Heart right ventricle (tissue), 16 donors: ENCODE data around the gene PPP1R10. TPM values are rescaled to one million over a fixed set of nuclear protein-coding genes. Genes with fewer than 3 reads are reported as not detected.

Experiments used
- ATAC-seq, 8 donors: fragments of 200-7000 bp; cut with Tn5 transposase; one replicate each; pipeline ENCODE4 v1.9.1; 2020; ENCODE audit warnings: mild to moderate bottlenecking in 8 of 8, moderate library complexity in 8 of 8, moderate number of reproducible peaks in 1 of 8
- DNase-seq, 2 donors: peaks; one replicate each; pipeline ENCODE4 v3.0.0-alpha.2; 2020
- H3K27ac ChIP-seq, 10 donors: fragments of 200-600 bp; sonication (generic) in 2 of 10; one replicate each; pipeline versions ENCODE4 v1.5.0 to v1.8.0; 2020 to 2022; ENCODE audit warnings: mild to moderate bottlenecking in 3 of 10
- H3K27me3 ChIP-seq, 7 donors: fragments of 200-600 bp; one replicate each; pipeline ENCODE4 v1.8.0; 2021 to 2022; ENCODE audit warnings: mild to moderate bottlenecking in 2 of 7
- H3K36me3 ChIP-seq, 9 donors: fragments of 200-600 bp; sonication (generic) in 1 of 9; one replicate each; pipeline versions ENCODE4 v1.5.0 to v1.8.0; 2020 to 2022; ENCODE audit warnings: mild to moderate bottlenecking in 2 of 9
- H3K4me1 ChIP-seq, 9 donors: fragments of 200-600 bp; sonication (generic) in 1 of 9; one replicate each; pipeline versions ENCODE4 v1.5.0 to v1.8.0; 2020 to 2022; ENCODE audit warnings: mild to moderate bottlenecking in 4 of 9
- H3K4me3 ChIP-seq, 10 donors: fragments of 200-600 bp; sonication (generic) in 2 of 10; one replicate each; pipeline versions ENCODE4 v1.5.0 to v1.8.0; 2020 to 2022; ENCODE audit warnings: mild to moderate bottlenecking in 7 of 10, moderate library complexity in 2 of 10
- H3K9me3 ChIP-seq, 11 donors: fragments of 200-600 bp in 10 of 11; sonication (generic) in 2 of 11; one replicate each; pipeline versions ENCODE4 v1.5.0 to v1.8.0; 2013 to 2022; ENCODE audit warnings: mild to moderate bottlenecking in 2 of 11, control low read depth in 1 of 11, moderate library complexity in 1 of 11
- WGBS, 2 donors: extraction: QIAGEN DNeasy Blood & Tissue Kit; methylation state at CpG; one replicate each; pipeline ENCODE4 v1.1.7; 2013; ENCODE audit warnings: inconsistent platforms in 1 of 2; 5-methylcytosine and 5-hydroxymethylcytosine counted together
- intact Hi-C, 10 donors: fragments of 100-400 bp; cut with DNase I; formaldehyde crosslinking; loops; one replicate each; pipeline versions ENCODE4 v1.11.1 to v1.14.2; 2022
- polyA plus RNA-seq, 2 donors: library from polyadenylated mRNA; stranded (reverse); fragments of 200-250 nt; gene quantifications; one replicate each; pipeline ENCODE4 v1.2.3, GENCODE V29; 2013
- total RNA-seq, 10 donors: library from RNA; stranded (reverse); fragmentation: NEBNext Ultra II Directional in 3 of 10; extraction: Animal tissue kit (Norgen Biotek cat#: 25700) in 3 of 10; gene quantifications; one replicate each; pipeline versions ENCODE4 v1.2.1 to v1.2.4, GENCODE V29; 2021 to 2023
- TF ChIP-seq, protein P1 (sequence below), 9 donors: fragments of 200-600 bp; sonication (generic) in 2 of 9; IDR thresholded peaks; one replicate each; pipeline versions ENCODE4 v1.5.0 to v1.8.0; 2021 to 2022; ENCODE audit warnings: antibody characterized with exemption in 9 of 9, mild to moderate bottlenecking in 5 of 9, moderate library complexity in 1 of 9
- donor health status: Arrhythmogenic right ventricular cardiomyopathy.
- donor health status: ischemic (EF 13 %, LVEDD 7.1; RV severe dilation, severe dysfunction).
- donor health status: healthy with polysubstance abuse.
- donor health status: DM: no; HTN: yes; CAD: no.
- donor health status: DM: no; HTN: no; CAD: no.
- donor health status: ischemic (EF 25% LVEDD 6.9; RV normal size, moderate dysfunction).
- donor health status: ischemic (EF 25% LVEDD 5.7; RV mildly dilated, moderate dysfunction).
- donor health status: healthy.
- donor health status: DM: yes; HTN: yes; CAD: no.
- donor health status: Ischemic cardiomyopathy.
- donor health status: ischemic (EF 35%, LVEDD 5.7; RV mildly dilated, moderate dysfunction).
- donor health status: nonischemic (EF 11% LVEDD 7.7; RV severe dilation, severe dysfunction).
- donor health status: DM: yes; HTN: yes; CAD: no.
- donor health status: PGD.
- donor health status: ischemic (EF 29% LVEDD 5.4; RV normal size, mild dysfunction).
- donor health status: nonischemic (EF 23%, LVEDD 6.1; RV moderate dilation, normal function).

The PPP1R10 gene
- total and polyA plus RNA-seq, 12 donors: 7.8 to 51.1 (median 30.1) TPM

- H3K36me3 ChIP-seq: peaks cover 4 to 51% (median 19%) of the 10 kb centered on the region in 9 donors
- H3K9me3 ChIP-seq: no peaks in the 10 kb centered on the region
- intact Hi-C loops: loop anchor here in 3 of 10 donors (5.0 kb wide), 3 partner anchors 72 to 127 kb away; partner anchors contain the start of genes FLOT1 (in 1 of the 3), IER3 (in 1 of the 3), PPP1R18 (in 1 of the 3) and TUBB (in 1 of the 3)
- H3K4me3 ChIP-seq: peak overlapping the region; percentile 57 to 94 (median 76)
- H3K27ac ChIP-seq: peak overlapping the region; percentile 80 to 98 (median 93)
- 0 to 1% methylated on average over 10 of the region's 10 CpGs for WGBS, 2 donors
- TF ChIP-seq, protein P1, sequence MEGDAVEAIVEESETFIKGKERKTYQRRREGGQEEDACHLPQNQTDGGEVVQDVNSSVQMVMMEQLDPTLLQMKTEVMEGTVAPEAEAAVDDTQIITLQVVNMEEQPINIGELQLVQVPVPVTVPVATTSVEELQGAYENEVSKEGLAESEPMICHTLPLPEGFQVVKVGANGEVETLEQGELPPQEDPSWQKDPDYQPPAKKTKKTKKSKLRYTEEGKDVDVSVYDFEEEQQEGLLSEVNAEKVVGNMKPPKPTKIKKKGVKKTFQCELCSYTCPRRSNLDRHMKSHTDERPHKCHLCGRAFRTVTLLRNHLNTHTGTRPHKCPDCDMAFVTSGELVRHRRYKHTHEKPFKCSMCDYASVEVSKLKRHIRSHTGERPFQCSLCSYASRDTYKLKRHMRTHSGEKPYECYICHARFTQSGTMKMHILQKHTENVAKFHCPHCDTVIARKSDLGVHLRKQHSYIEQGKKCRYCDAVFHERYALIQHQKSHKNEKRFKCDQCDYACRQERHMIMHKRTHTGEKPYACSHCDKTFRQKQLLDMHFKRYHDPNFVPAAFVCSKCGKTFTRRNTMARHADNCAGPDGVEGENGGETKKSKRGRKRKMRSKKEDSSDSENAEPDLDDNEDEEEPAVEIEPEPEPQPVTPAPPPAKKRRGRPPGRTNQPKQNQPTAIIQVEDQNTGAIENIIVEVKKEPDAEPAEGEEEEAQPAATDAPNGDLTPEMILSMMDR (IDR thresholded peaks at IDR 0.05): no peak
- ATAC-seq: peak in 1 of 8 donors; percentile 15
- peak in 1 of 2 donors; percentile 52 for DNase-seq
- H3K27me3 ChIP-seq: no peaks in the 10 kb centered on the region
- peaks cover 14 to 60% (median 56%) of the 10 kb centered on the region in 9 donors for H3K4me1 ChIP-seq
Observed at GRCh38 chr6:30615219-30615957, 1.7 kb downstream of the PPP1R10 start.

- TF ChIP-seq, protein P1 (IDR thresholded peaks at IDR 0.05): no peak
- no peaks in the 10 kb centered on the region for H3K9me3 ChIP-seq
- ATAC-seq: peak; percentile 73 to 82 (median 77)
- DNase-seq: peak; percentile 56 to 95
- peak overlapping the region; percentile 57 to 94 (median 76) for H3K4me3 ChIP-seq
- intact Hi-C loops: loop anchor here in 3 of 10 donors (5.0 kb wide), 3 partner anchors 72 to 127 kb away; partner anchors contain the start of genes FLOT1 (in 1 of the 3), IER3 (in 1 of the 3), PPP1R18 (in 1 of the 3) and TUBB (in 1 of the 3)
- peak overlapping the region; percentile 80 to 98 (median 93) for H3K27ac ChIP-seq
- WGBS, 2 donors: 0% methylated on average over 6 of the region's 6 CpGs
- H3K4me1 ChIP-seq: peaks cover 14 to 66% (median 61%) of the 10 kb centered on the region in 9 donors
- no peaks in the 10 kb centered on the region for H3K27me3 ChIP-seq
- H3K36me3 ChIP-seq: peaks cover 4 to 45% (median 14%) of the 10 kb centered on the region in 9 donors
Observed at GRCh38 chr6:30614843-30615218, 2.2 kb downstream of the PPP1R10 start.

- no peaks in the 10 kb centered on the region for H3K27me3 ChIP-seq
- intact Hi-C loops: no loop called here
- DNase-seq: no peak
- no peaks in the 10 kb centered on the region for H3K9me3 ChIP-seq
- H3K4me1 ChIP-seq: peaks cover 14 to 67% (median 63%) of the 10 kb centered on the region in 9 donors
- TF ChIP-seq, protein P1 (IDR thresholded peaks at IDR 0.05): no peak
- no peak for ATAC-seq
- H3K4me3 ChIP-seq: peak overlapping the region; percentile 8 to 94 (median 76)
- WGBS, 2 donors: 23 to 25% methylated on average over 8 of the region's 8 CpGs
- peaks cover 4 to 45% (median 12%) of the 10 kb centered on the region in 9 donors for H3K36me3 ChIP-seq
- H3K27ac ChIP-seq: peak overlapping the region; percentile 59 to 98 (median 93)
Observed at GRCh38 chr6:30614044-30614842, 2.8 kb downstream of the PPP1R10 start.
